ENCODE data around the gene ELK4.
"Not testable (repeated sequence)": the region's sequence is repeated elsewhere in the genome, so short reads cannot be mapped to it uniquely, and the experiment has no call there.

- not testable (repeated sequence) for TF ChIP-seq CTCF (IDR thresholded peaks at IDR 0.05); ZFX (IDR thresholded peaks at IDR 0.05; ENCODE audit: borderline replicate concordance)
Observed at GRCh38 chr1:205636138-205636530, 4.3 kb upstream of the ELK4 start.

Measured in 22Rv1 (cell line).